T47D (cell line): Measurements from ENCODE around the gene GMDS.

ENCODE experiments used
- DNase-seq, 2 experiments: peaks; one replicate each; pipeline versions ENCODE4 v3.0.0 to v3.0.0-alpha.2; 2011 to 2012; ENCODE audit warnings: low read depth in 1 of 2, low spot score in 1 of 2
- JUND ChIP-seq: IDR thresholded peaks from 2 replicates; pipeline ENCODE4 v1.6.1; 2012; ENCODE audit warnings: low read depth
- in situ Hi-C: cut with HindIII; loops from 2 replicates; pipeline ENCODE4 v1.10.0; 2016; ENCODE audit warnings: low sequenced_read_pairs, low pct_unique_long_range_greater_than_20kb

GMDS gene

GRCh38 chr6:1705630-1706029 is 539.8 kb downstream of the GMDS start:
- TF ChIP-seq JUND = no peak
- in situ Hi-C loops = no loop called here
- no peak for DNase-seq

GRCh38 chr6:1705183-1705582 is 540.2 kb downstream of the GMDS start:
- in situ Hi-C loops = no loop called here
- TF ChIP-seq JUND = no peak
- no peak for DNase-seq

- in situ Hi-C loops = no loop called here
- no peak for TF ChIP-seq JUND
These were observed 540.7 kb downstream of the GMDS start for GRCh38 chr6:1704711-1705110.

GRCh38 chr6:1703923-1704322 is 541.5 kb downstream of the GMDS start:
- in situ Hi-C loops = no loop called here
- no peak for TF ChIP-seq JUND
- no peak for DNase-seq

More at GRCh38 chr6:1704711-1705110, 540.7 kb downstream of the GMDS start:
- no peak for DNase-seq

GRCh38 chr6:1703091-1703855 is 542.1 kb downstream of the GMDS start:
- TF ChIP-seq JUND = no peak
- DNase-seq = no peak
- in situ Hi-C loops = no loop called here

GRCh38 chr6:1702580-1703051 is 542.8 kb downstream of the GMDS start:
- no peak for DNase-seq
- in situ Hi-C loops = no loop called here
- TF ChIP-seq JUND = no peak

GRCh38 chr6:1701668-1702353 is 543.6 kb downstream of the GMDS start:
- no peak for TF ChIP-seq JUND
- no peak for DNase-seq
- in situ Hi-C loops = no loop called here

- DNase-seq = no peak
- in situ Hi-C loops = no loop called here
- TF ChIP-seq JUND = no peak
These were observed 545.0 kb downstream of the GMDS start for GRCh38 chr6:1700278-1700967.

- in situ Hi-C loops = no loop called here
- DNase-seq = no peak
- TF ChIP-seq JUND = no peak
These were observed 546.9 kb downstream of the GMDS start for GRCh38 chr6:1698527-1698926.

GRCh38 chr6:1697688-1698351 is 547.6 kb downstream of the GMDS start:
- in situ Hi-C loops = no loop called here
- DNase-seq = no peak

GRCh38 chr6:1696463-1696850 is 548.9 kb downstream of the GMDS start:
- no peak for TF ChIP-seq JUND
- no peak for DNase-seq
- in situ Hi-C loops = no loop called here

More at GRCh38 chr6:1697688-1698351, 547.6 kb downstream of the GMDS start:
- no peak for TF ChIP-seq JUND
